Measurements from ENCODE around the gene HSD17B2. TPM values are rescaled to one million over a fixed set of nuclear protein-coding genes. Genes with fewer than 3 reads are reported as not detected.

The HSD17B2 gene
- total RNA-seq, 1 experiment from 2014 or later, result not detected

GRCh38 chr16:82027629-82028064 is 7.4 kb upstream of the HSD17B2 start:
- ATAC-seq (no peak), DNase-seq (ENCODE audit: low read depth, low spot score) (no peak)
- no TSS peak for BruUV-seq (replicated peaks)
- no peaks in the 10 kb centered on the region for H3K79me2 ChIP-seq (ENCODE audit: insufficient read depth, low read length)
- ChIA-PET CTCF (no interaction called here), RAD21 (ENCODE audit: low non-redundant PET in 1 of 2, low total read pairs in 2 of 2, uncharacterized antibody in 2 of 2, unreplicated experiment in 2 of 2) (no interaction called here), POLR2A (no interaction called here)
- peaks cover 39% of the 10 kb centered on the region for H3K27me3 ChIP-seq (ENCODE audit: insufficient read depth, low read length)
- H2AFZ ChIP-seq (ENCODE audit: low read depth, low read length, poor library complexity, severe bottlenecking), result no peak overlapping the region
- H3K4me2 ChIP-seq (ENCODE audit: low read length), result no peak overlapping the region
- intact Hi-C loops (cut with micrococcal nuclease), result no loop called here
- H3K9ac ChIP-seq (ENCODE audit: low read length), result no peak overlapping the region
- no peak overlapping the region for H3K27ac ChIP-seq (ENCODE audit: low read depth, low read length)
- TF ChIP-seq TCF7L2 (IDR thresholded peaks at IDR 0.05; ENCODE audit: borderline replicate concordance, extremely low read depth, insufficient read depth, insufficient read length) (no peak), ZBTB33 (IDR thresholded peaks at IDR 0.05; ENCODE audit: extremely low read depth, insufficient replicate concordance, low read length) (no peak), POLR2A (IDR thresholded peaks at IDR 0.05; ENCODE audit: borderline replicate concordance, extremely low read depth, insufficient read depth, insufficient read length) (no peak), REST (IDR thresholded peaks at IDR 0.05; ENCODE audit: low read depth) (no peak), CEBPB (IDR thresholded peaks at IDR 0.05; ENCODE audit: low read depth) (no peak), ZNF274 (IDR thresholded peaks at IDR 0.05; ENCODE audit: low read depth, low read length) (no peak), CTCF (IDR thresholded peaks at IDR 0.05 in 2 of 3, conservative IDR thresholded peaks at IDR 0.05 in 1 of 3; ENCODE audit: borderline replicate concordance in 1 of 3, insufficient read depth in 1 of 3, low read depth in 2 of 3, low read length in 2 of 3) (no peak), POLR2AphosphoS5 (IDR thresholded peaks at IDR 0.05; ENCODE audit: low read depth, low read length) (no peak), MAX (IDR thresholded peaks at IDR 0.05) (no peak), EZH2 (IDR thresholded peaks at IDR 0.05) (no peak), YY1 (IDR thresholded peaks at IDR 0.05; ENCODE audit: extremely low read depth, insufficient replicate concordance, low read depth, low read length) (no peak), ELF1 (IDR thresholded peaks at IDR 0.05; ENCODE audit: borderline replicate concordance, low read depth) (no peak), RAD21 (IDR thresholded peaks at IDR 0.05; ENCODE audit: low read depth) (no peak), ZFX (IDR thresholded peaks at IDR 0.05) (no peak), ATF3 (IDR thresholded peaks at IDR 0.05) (no peak), SP1 (IDR thresholded peaks at IDR 0.05; ENCODE audit: low read depth) (no peak), FOSL1 (IDR thresholded peaks at IDR 0.05; ENCODE audit: low read depth) (no peak), JUND (IDR thresholded peaks at IDR 0.05) (no peak), SIN3A (IDR thresholded peaks at IDR 0.05; ENCODE audit: low read depth) (no peak)
- H3K9me2 ChIP-seq (ENCODE audit: insufficient read depth), result no peaks in the 10 kb centered on the region
- H3K36me3 ChIP-seq (ENCODE audit: control insufficient read depth in 1 of 2, insufficient read depth in 2 of 2, low read length in 2 of 2), result no peaks in the 10 kb centered on the region
- no peaks in the 10 kb centered on the region for H3K9me3 ChIP-seq (ENCODE audit: control insufficient read depth in 1 of 2, insufficient read depth in 1 of 2, low read depth in 1 of 2, low read length in 2 of 2)
- peaks cover 0 to 8% of the 10 kb centered on the region in 2 experiments; a peak in 1 of 4 replicates for H3K4me1 ChIP-seq (ENCODE audit: control insufficient read depth in 1 of 2, insufficient read depth in 2 of 2, low read length in 2 of 2)
- no peaks in the 10 kb centered on the region for H4K20me1 ChIP-seq (ENCODE audit: insufficient read depth)
- H3K4me3 ChIP-seq (replicated peaks in 1 of 2; ENCODE audit: low read depth in 1 of 2, low read length in 2 of 2), result no peak overlapping the region
